CD14-positive monocyte (primary cell): ENCODE results near the gene FRZB. TPM values are rescaled to one million over a fixed set of nuclear protein-coding genes. Genes with fewer than 3 reads are reported as not detected.

Experiments used
- DNase-seq, 3 donors: peaks; one replicate each; pipeline ENCODE4 v3.0.0-alpha.2; 2011 to 2022
- H2AFZ ChIP-seq: 2 replicates; pipeline ENCODE4 v1.6.0; 2012; ENCODE audit warnings: mild to moderate bottlenecking, low read depth, low read length, inconsistent platforms; ENCODE audit not compliant: insufficient read depth, poor library complexity, severe bottlenecking
- H3K27ac ChIP-seq, 2 donors: 1 replicate in 1 of 2; 2 replicates in 1 of 2; pipeline ENCODE4 v1.5.1; 2012 to 2013; ENCODE audit warnings: low read length in 2 of 2, control low read depth in 1 of 2, inconsistent platforms in 1 of 2, low read depth in 1 of 2, mild to moderate bottlenecking in 1 of 2
- H3K27me3 ChIP-seq, 2 donors: one replicate each; pipeline versions ENCODE4 v1.6.0 to v1.6.1; 2011 to 2013; ENCODE audit warnings: low read length in 2 of 2; ENCODE audit not compliant: control insufficient read depth in 2 of 2, insufficient read depth in 2 of 2
- H3K36me3 ChIP-seq, 2 donors: replicated peaks in 1 of 2; 1 replicate in 1 of 2; 2 replicates in 1 of 2; pipeline versions ENCODE4 v1.5.1 to v1.6.1; 2012 to 2013; ENCODE audit warnings: low read length in 2 of 2, control low read depth in 1 of 2, inconsistent platforms in 1 of 2, mild to moderate bottlenecking in 1 of 2; ENCODE audit not compliant: insufficient read depth in 2 of 2, control insufficient read depth in 1 of 2
- H3K4me1 ChIP-seq, 2 donors: 1 replicate in 1 of 2; 2 replicates in 1 of 2; pipeline versions ENCODE4 v1.5.1 to v1.6.1; 2012 to 2013; ENCODE audit warnings: low read length in 2 of 2, control low read depth in 1 of 2, inconsistent platforms in 1 of 2, mild to moderate bottlenecking in 1 of 2, moderate library complexity in 1 of 2; ENCODE audit not compliant: insufficient read depth in 2 of 2, control insufficient read depth in 1 of 2
- H3K4me2 ChIP-seq: replicated peaks from 2 replicates; pipeline ENCODE3; 2012; ENCODE audit warnings: low read length, moderate library complexity, mild to moderate bottlenecking; ENCODE audit not compliant: poor library complexity, severe bottlenecking; ENCODE audit errors: extremely low read depth
- H3K4me3 ChIP-seq, 3 experiments: fragments of 200-600 bp in 1 of 3; sonication (generic) in 1 of 3; replicated peaks in 1 of 3; 1 replicate in 2 of 3; 2 replicates in 1 of 3; pipeline ENCODE4 v1.5.1; 2011 to 2013; ENCODE audit warnings: low read length in 3 of 3, mild to moderate bottlenecking in 3 of 3, control low read depth in 2 of 3, low read depth in 2 of 3, inconsistent platforms in 1 of 3, moderate library complexity in 1 of 3
- H3K79me2 ChIP-seq: 2 replicates; pipeline ENCODE4 v1.6.0; 2012; ENCODE audit warnings: mild to moderate bottlenecking, control low read depth, inconsistent platforms, low read length, moderate library complexity; ENCODE audit not compliant: insufficient read depth
- H3K9ac ChIP-seq: 2 replicates; pipeline ENCODE4 v1.6.0; 2017; ENCODE audit warnings: low read length, mild to moderate bottlenecking; ENCODE audit not compliant: insufficient read depth, poor library complexity, severe bottlenecking
- H3K9me3 ChIP-seq, 2 donors: replicated peaks in 1 of 2; 1 replicate in 1 of 2; 2 replicates in 1 of 2; pipeline versions ENCODE4 v1.5.1 to v1.6.1; 2012 to 2013; ENCODE audit warnings: low read length in 2 of 2, control low read depth in 1 of 2; ENCODE audit not compliant: control insufficient read depth in 1 of 2, insufficient read depth in 1 of 2
- H4K20me1 ChIP-seq: 2 replicates; pipeline ENCODE4 v1.6.0; 2012; ENCODE audit warnings: mild to moderate bottlenecking, low read length, control low read depth, moderate library complexity; ENCODE audit not compliant: insufficient read depth
- H3K27ac Mint-ChIP-seq, 7 donors: one replicate each; pipeline ENCODE4 v1.8.0; 2020; ENCODE audit warnings: mild to moderate bottlenecking in 7 of 7, mixed read lengths in 7 of 7, moderate library complexity in 6 of 7, inconsistent platforms in 2 of 7
- H3K27me3 Mint-ChIP-seq, 3 donors: one replicate each; pipeline ENCODE4 v1.8.0; 2021 to 2022; ENCODE audit warnings: low read depth in 3 of 3, mild to moderate bottlenecking in 3 of 3, mixed read lengths in 3 of 3, moderate library complexity in 3 of 3, inconsistent platforms in 1 of 3
- H3K36me3 Mint-ChIP-seq, 2 donors: one replicate each; pipeline ENCODE4 v1.8.0; 2020; ENCODE audit warnings: mixed read lengths in 2 of 2, inconsistent platforms in 1 of 2, mild to moderate bottlenecking in 1 of 2
- H3K4me1 Mint-ChIP-seq: one replicate; pipeline ENCODE4 v1.8.0; 2020; ENCODE audit warnings: mild to moderate bottlenecking, mixed read lengths
- H3K4me3 Mint-ChIP-seq, 2 donors: one replicate each; pipeline ENCODE4 v1.8.0; 2020; ENCODE audit warnings: mild to moderate bottlenecking in 2 of 2, mixed read lengths in 2 of 2, moderate library complexity in 1 of 2
- H3K9me3 Mint-ChIP-seq, 7 donors: one replicate each; pipeline ENCODE4 v1.8.0; 2020 to 2022; ENCODE audit warnings: mixed read lengths in 7 of 7, mild to moderate bottlenecking in 6 of 7, moderate library complexity in 6 of 7, inconsistent platforms in 2 of 7
- WGBS: methylation state at CpG from one replicate; pipeline ENCODE4 v1.1.5; 2013; ENCODE audit warnings: missing lambda C conversion rate; ENCODE audit not compliant: insufficient coverage; 5-methylcytosine and 5-hydroxymethylcytosine counted together
- intact Hi-C, 2 donors: fragments of 100-400 bp; cut with micrococcal nuclease; formaldehyde crosslinking; loops; one replicate each; pipeline versions ENCODE4 v1.15.0 to v1.15.1; 2023
- polyA plus RNA-seq, 3 donors: library from polyadenylated mRNA; depleted of rRNA in 1 of 3; unstranded in 2 of 3; stranded (reverse) in 1 of 3; fragments of 300-500 nt in 2 of 3; fragments of >200 nt in 1 of 3; fragmentation: Illumina TruSeq in 2 of 3; gene quantifications; 1 replicate in 2 of 3; 2 replicates in 1 of 3; pipeline ENCODE4 v1.2.3, GENCODE V29; 2012 to 2021
- TF ChIP-seq, protein P1 (sequence below): fragments of 200-600 bp; IDR thresholded peaks from one replicate; pipeline ENCODE4 v1.8.0; 2022; ENCODE audit warnings: antibody characterized with exemption, mild to moderate bottlenecking

FRZB gene
- polyA plus RNA-seq, 3 donors: not detected

DNA sequence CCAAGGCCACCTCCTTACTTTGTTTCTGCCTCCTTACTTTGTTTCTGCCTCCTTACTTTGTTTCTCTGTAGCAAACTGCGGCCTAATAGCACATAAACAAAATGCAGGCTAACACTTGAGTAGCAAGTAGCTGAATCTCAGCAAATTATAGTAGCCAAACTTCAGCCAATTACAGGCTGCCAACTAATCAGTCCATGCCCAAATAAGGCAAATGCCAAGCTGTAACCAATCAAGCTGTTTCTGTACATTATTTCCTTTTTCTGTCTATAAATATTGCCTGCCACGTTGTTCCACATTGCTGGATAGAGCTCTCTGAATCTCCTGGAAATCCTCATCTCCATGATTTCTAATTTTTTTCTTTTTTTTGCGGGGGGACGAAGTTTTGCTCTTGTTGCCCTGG is 28.7 kb upstream of the FRZB start:
- peaks cover 0 to 15% (median 5%) of the 10 kb centered on the region in 7 donors for H3K9me3 Mint-ChIP-seq
- no peak overlapping the region for H3K27ac ChIP-seq
- no peak overlapping the region for H3K4me3 ChIP-seq
- H3K4me1 ChIP-seq: no peaks in the 10 kb centered on the region
- H3K4me2 ChIP-seq: no peak overlapping the region
- 97% methylated on average over 4 of the region's 4 CpGs for WGBS
- H3K9ac ChIP-seq: no peak overlapping the region
- intact Hi-C loops: no loop called here
- no peak overlapping the region for H3K27ac Mint-ChIP-seq
- H3K4me3 Mint-ChIP-seq: no peak overlapping the region
- no peaks in the 10 kb centered on the region for H3K36me3 Mint-ChIP-seq
- TF ChIP-seq, protein P1, sequence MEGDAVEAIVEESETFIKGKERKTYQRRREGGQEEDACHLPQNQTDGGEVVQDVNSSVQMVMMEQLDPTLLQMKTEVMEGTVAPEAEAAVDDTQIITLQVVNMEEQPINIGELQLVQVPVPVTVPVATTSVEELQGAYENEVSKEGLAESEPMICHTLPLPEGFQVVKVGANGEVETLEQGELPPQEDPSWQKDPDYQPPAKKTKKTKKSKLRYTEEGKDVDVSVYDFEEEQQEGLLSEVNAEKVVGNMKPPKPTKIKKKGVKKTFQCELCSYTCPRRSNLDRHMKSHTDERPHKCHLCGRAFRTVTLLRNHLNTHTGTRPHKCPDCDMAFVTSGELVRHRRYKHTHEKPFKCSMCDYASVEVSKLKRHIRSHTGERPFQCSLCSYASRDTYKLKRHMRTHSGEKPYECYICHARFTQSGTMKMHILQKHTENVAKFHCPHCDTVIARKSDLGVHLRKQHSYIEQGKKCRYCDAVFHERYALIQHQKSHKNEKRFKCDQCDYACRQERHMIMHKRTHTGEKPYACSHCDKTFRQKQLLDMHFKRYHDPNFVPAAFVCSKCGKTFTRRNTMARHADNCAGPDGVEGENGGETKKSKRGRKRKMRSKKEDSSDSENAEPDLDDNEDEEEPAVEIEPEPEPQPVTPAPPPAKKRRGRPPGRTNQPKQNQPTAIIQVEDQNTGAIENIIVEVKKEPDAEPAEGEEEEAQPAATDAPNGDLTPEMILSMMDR: no peak
- H2AFZ ChIP-seq: no peak overlapping the region
- no peak for DNase-seq
- H3K36me3 ChIP-seq: no peaks in the 10 kb centered on the region
- no peaks in the 10 kb centered on the region for H3K27me3 ChIP-seq
- H3K9me3 ChIP-seq: peaks cover 5 to 8% of the 10 kb centered on the region in 2 donors
- H3K79me2 ChIP-seq: no peaks in the 10 kb centered on the region
- no peaks in the 10 kb centered on the region for H3K4me1 Mint-ChIP-seq
- H3K27me3 Mint-ChIP-seq: peaks cover 0 to 3% (median 0%) of the 10 kb centered on the region in 3 donors
- no peaks in the 10 kb centered on the region for H4K20me1 ChIP-seq

DNA sequence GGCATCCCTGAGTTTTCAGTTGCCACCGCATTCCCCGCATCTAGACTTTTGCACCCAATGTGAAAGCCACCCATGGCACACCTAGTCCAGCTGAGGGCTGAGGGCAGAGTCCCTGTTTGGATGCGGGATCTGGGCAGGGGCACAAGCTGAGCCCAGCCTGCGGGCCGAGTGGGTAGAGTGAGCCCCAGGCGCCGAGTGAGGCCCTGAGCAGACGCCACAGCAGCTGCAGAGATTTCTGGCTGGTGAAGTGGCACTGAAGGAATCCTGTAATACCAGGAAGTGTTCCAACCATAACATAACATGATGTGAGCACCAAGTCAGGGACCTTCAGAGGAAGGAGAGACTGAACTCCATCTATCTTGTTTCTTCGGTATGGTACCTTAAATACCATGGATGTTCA is 27.7 kb upstream of the FRZB start:
- Mint-ChIP-seq H3K9me3 (peaks cover 0 to 15% (median 5%) of the 10 kb centered on the region in 7 donors), H3K4me1 (no peaks in the 10 kb centered on the region), H3K36me3 (no peaks in the 10 kb centered on the region), H3K27ac (peak overlapping the region in 1 of 7 donors; percentile 14), H3K27me3 (peaks cover 0 to 3% (median 2%) of the 10 kb centered on the region in 3 donors), H3K4me3 (no peak overlapping the region)
- Histone ChIP-seq H3K4me3 (no peak overlapping the region), H3K27me3 (no peaks in the 10 kb centered on the region), H3K79me2 (no peaks in the 10 kb centered on the region), H3K9me3 (peaks cover 5 to 8% of the 10 kb centered on the region in 2 donors), H4K20me1 (no peaks in the 10 kb centered on the region), H3K4me2 (no peak overlapping the region), H3K9ac (no peak overlapping the region), H2AFZ (no peak overlapping the region), H3K4me1 (no peaks in the 10 kb centered on the region), H3K27ac (no peak overlapping the region), H3K36me3 (no peaks in the 10 kb centered on the region)
- intact Hi-C loops: no loop called here
- TF ChIP-seq, protein P1: no peak
- 95% methylated on average over 5 of the region's 9 CpGs for WGBS
- no peak for DNase-seq
